NT2/D1 (cell line): ENCODE data around the gene RIPPLY1.

Experiments used
- YY1 ChIP-seq: IDR thresholded peaks from 2 replicates; pipeline ENCODE4 v1.6.1; 2011; ENCODE audit not compliant: insufficient read length, insufficient read depth
- ZNF274 ChIP-seq: IDR thresholded peaks from 2 replicates; pipeline ENCODE4 v1.6.1; 2011; ENCODE audit warnings: mild to moderate bottlenecking, low read depth, low read length

DNA sequence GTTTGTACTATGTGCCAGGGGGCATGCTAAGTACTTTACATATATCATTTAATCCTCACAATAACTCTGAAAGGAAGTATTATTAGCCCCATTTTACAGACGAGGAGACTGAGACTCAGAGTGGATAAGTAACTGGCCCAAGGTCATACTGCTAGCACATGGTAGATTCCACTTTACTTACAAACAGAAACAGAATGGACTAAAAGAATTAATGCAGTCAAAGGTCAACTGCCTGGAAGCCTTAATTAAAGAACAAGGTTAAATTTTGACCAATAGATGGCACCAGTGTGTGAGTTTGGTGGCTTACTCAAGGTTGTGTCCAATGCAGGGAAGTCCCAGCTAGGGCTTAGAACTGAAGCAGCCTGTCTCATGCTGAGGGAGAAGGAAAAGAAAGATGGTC lies 4.7 kb downstream of the RIPPLY1 start:
- TF ChIP-seq ZNF274 (no peak), YY1 (no peak)
